ENCODE results near the gene UBA1. TPM values are rescaled to one million over a fixed set of nuclear protein-coding genes. Genes with fewer than 3 reads are reported as not detected.

The UBA1 gene
- total RNA-seq, 1 experiment from 2014 or later, result 247 TPM

GRCh38 chrX:47210661-47211425 is 17.2 kb downstream of the UBA1 start:
- no peak for DNase-seq (ENCODE audit: low read depth)

GRCh38 chrX:47212381-47213293 is 19.0 kb downstream of the UBA1 start:
- DNase-seq (ENCODE audit: low read depth), result no peak

GRCh38 chrX:47214435-47215077 is 20.9 kb downstream of the UBA1 start:
- DNase-seq (ENCODE audit: low read depth), result no peak

DNA sequence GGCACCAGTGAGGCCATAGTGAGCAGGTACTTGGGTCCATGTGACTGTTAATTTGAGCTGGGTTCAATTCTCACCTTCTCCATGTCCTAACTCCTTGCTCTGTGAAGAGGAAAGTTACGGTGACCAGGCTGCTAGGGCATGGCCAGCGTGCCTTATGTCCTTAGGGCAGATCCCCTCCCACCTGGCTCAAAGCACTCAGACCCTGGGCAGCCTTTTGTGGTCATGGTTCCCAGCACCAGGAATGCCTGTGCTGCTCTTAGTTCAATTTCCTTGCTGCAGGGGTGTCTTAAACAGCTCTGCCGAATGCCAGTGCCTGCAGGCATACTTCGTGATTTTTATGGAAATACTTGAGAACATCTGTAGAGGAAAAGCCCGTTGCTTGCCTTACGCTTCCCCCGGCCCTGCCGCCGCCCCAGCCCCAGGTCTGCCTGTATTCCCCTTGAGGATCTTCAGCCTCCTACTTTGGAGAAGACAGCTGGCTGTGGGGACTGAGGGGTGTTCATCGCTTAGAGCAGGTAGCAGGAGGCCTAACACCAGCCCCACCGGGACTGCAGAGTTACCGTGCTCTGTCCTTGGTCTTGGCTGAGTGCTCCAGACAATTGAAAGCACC is 21.8 kb downstream of the UBA1 start:
- DNase-seq (ENCODE audit: low read depth), result peak; percentile 76

DNA sequence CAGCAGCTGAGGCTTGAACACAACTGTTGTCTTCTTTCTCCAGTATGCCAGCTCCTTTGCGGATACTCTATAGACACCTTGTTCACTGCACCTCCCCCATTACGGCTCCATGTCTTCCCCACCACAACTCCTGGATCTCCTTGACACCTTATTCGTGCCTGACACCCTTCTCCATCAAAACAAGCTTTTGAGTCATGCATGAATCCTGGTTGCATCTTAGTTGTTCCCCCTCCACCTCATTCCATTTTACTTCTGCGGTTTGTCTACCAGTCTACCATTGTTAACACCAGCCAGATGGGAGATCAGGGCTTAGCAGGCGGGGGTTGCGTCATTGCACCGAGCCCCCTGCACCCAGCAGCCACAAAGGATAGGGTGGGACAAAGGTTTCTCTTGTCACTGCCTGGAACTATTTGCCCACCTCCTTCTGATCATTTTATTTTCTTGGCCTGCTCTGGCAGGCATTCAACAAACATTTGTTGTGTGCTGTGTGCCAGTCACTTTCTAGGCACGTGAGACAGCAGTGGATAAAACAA is 22.8 kb downstream of the UBA1 start:
- peak; percentile 72 for DNase-seq (ENCODE audit: low read depth)

DNA sequence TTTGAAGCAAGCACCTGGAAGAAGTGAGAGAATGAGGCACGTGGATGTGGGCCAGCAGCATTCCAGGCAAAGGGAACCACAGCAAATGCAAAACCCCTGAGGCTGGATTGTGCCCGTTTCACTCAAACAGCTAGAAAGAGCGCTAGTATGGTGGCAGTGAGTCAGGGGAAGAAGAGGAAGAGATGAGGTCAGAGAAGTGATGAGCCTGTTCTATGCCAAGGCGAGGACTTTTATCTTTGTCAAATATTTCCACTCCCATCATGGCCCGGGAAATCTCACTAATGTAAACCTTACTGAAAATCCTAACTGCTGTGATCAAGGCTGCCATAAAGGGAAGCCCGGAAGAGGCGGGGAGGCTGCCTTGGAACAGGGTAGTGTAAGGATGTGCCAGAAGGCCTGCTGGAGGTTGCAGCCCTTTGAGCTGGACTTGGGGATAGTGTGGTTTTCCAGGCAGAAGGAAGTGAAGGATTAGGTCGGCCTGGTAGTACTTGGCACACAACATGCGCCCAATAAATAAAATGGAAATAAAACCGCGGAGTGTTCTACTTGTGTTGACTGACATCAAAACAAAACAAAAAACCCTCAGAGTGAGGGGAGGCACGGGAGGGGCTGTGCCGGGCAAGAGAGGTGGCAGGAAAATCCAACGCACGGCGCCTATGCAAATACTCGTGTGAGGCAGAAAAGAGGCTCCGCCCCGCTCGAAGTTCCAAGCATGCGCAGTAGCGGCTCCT is 23.7 kb downstream of the UBA1 start:
- DNase-seq (ENCODE audit: low read depth), result peak; percentile 95

GRCh38 chrX:47217852-47218279 is 24.2 kb downstream of the UBA1 start:
- DNase-seq (ENCODE audit: low read depth), result peak; percentile 98

GRCh38 chrX:47218280-47218919 is 24.8 kb downstream of the UBA1 start, which contains the start of gene CDK16:
TSS of gene CDK16 (plus strand) at chrX:47218681. CDS start at chrX:47223558, 4,877 bp downstream.
- DNase-seq (ENCODE audit: low read depth), result peak; percentile 79

GRCh38 chrX:47218920-47219815 is 25.5 kb downstream of the UBA1 start:
- no peak for DNase-seq (ENCODE audit: low read depth)

GRCh38 chrX:47221756-47222155 is 28.1 kb downstream of the UBA1 start:
- no peak for DNase-seq (ENCODE audit: low read depth)

GRCh38 chrX:47222751-47223350 is 29.2 kb downstream of the UBA1 start:
- no peak for DNase-seq (ENCODE audit: low read depth)

GRCh38 chrX:47223476-47224250 is 30.0 kb downstream of the UBA1 start:
- no peak for DNase-seq (ENCODE audit: low read depth)

DNA sequence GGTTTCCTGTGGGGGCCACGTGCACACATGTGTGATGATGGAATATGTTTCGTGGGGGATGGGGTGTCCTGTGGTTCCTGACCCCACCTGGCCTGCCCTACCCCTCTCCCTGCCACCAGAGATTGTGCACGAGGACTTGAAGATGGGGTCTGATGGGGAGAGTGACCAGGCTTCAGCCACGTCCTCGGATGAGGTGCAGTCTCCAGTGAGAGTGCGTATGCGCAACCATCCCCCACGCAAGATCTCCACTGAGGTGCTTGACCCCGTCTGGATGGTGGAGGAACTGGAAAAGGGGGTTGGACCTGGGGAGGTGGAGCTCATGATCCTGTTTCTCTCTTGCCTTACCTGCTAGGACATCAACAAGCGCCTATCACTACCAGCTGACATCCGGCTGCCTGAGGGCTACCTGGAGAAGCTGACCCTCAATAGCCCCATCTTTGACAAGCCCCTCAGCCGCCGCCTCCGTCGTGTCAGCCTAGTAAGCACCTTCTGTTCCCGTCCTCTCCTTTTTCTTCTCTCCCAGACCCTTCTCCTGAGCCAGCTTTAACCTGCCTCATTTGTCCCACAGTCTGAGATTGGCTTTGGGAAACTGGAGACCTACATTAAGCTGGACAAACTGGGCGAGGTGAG is 30.8 kb downstream of the UBA1 start:
- DNase-seq (ENCODE audit: low read depth), result no peak

GRCh38 chrX:47224896-47225290 is 31.3 kb downstream of the UBA1 start:
- no peak for DNase-seq (ENCODE audit: low read depth)

DNA sequence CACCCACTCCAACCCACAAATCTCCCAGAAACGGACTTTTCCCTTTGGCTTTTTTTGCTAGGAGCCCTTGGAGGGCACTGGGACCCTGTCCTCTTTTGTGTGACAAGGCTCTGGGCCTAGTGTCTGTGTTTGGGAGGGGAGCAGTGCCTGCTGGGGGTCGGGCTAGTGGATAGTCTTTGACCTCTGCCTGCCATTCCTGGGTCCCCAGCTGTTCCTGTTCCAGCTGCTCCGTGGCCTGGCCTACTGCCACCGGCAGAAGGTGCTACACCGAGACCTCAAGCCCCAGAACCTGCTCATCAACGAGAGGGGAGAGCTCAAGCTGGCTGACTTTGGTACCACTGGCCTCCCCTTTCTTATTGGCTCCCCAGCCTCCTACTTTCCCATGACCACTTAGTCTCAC is 32.4 kb downstream of the UBA1 start:
- DNase-seq (ENCODE audit: low read depth), result no peak

- no peak for DNase-seq (ENCODE audit: low read depth)
Observed at GRCh38 chrX:47226531-47227333, 33.1 kb downstream of the UBA1 start.

DNA sequence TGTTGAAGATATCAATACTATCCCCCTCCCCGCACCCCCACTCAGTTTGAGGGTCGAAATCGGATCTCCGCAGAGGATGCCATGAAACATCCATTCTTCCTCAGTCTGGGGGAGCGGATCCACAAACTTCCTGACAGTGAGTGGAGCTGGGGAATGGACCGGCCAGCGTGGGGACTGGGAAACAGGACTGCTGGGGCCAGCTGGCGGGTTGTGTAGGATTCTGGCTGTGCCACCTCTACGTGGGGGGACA is 33.6 kb downstream of the UBA1 start:
- no peak for DNase-seq (ENCODE audit: low read depth)

All from M059J (cell line).